OCI-LY1 (cell line): ENCODE results near the gene A2M.

Experiments
- H2AFZ ChIP-seq: fragments of 200-600 bp; sonication (generic), shearing (Covaris generic); 2 replicates; pipeline ENCODE4 v1.6.0; 2014; ENCODE audit warnings: antibody characterized with exemption, mild to moderate bottlenecking, low read length
- H3F3A ChIP-seq: fragments of 200-600 bp; sonication (generic), shearing (Covaris generic); 2 replicates; pipeline ENCODE4 v1.6.0; 2014; ENCODE audit warnings: mild to moderate bottlenecking, antibody characterized with exemption, low read length, moderate library complexity; ENCODE audit not compliant: insufficient read depth
- H3K27ac ChIP-seq: fragments of 200-600 bp; sonication (generic); 2 replicates; pipeline ENCODE4 v1.5.1; 2014; ENCODE audit warnings: low read length, mixed run types, mild to moderate bottlenecking, low read depth; ENCODE audit not compliant: poor library complexity, severe bottlenecking
- H3K27me3 ChIP-seq: fragments of 200-600 bp; sonication (generic); 2 replicates; pipeline ENCODE4 v1.6.0; 2014; ENCODE audit warnings: antibody characterized with exemption, mild to moderate bottlenecking, low read length, moderate library complexity; ENCODE audit not compliant: insufficient read depth
- H3K36me3 ChIP-seq: fragments of 200-600 bp; sonication (generic); 2 replicates; pipeline ENCODE4 v1.6.1; 2014; ENCODE audit warnings: mild to moderate bottlenecking, antibody characterized with exemption, low read length, moderate library complexity, mixed read lengths; ENCODE audit not compliant: insufficient read depth
- H3K4me1 ChIP-seq: fragments of 200-600 bp; sonication (generic); 2 replicates; pipeline ENCODE4 v1.5.1; 2014; ENCODE audit warnings: mild to moderate bottlenecking, low read length, moderate library complexity; ENCODE audit not compliant: insufficient read depth, severe bottlenecking
- H3K4me2 ChIP-seq: fragments of 200-600 bp; sonication (generic), shearing (Covaris generic); 2 replicates; pipeline ENCODE4 v1.6.1; 2014; ENCODE audit warnings: low read length
- H3K4me3 ChIP-seq: fragments of 200-600 bp; sonication (generic); 2 replicates; pipeline ENCODE4 v1.5.1; 2014; ENCODE audit warnings: low read length, low read depth, mild to moderate bottlenecking, mixed read lengths; ENCODE audit not compliant: poor library complexity, severe bottlenecking
- H3K79me2 ChIP-seq: fragments of 200-600 bp; shearing (Covaris generic); 2 replicates; pipeline ENCODE4 v1.6.1; 2016; ENCODE audit warnings: mixed run types, low read length, mixed read lengths; ENCODE audit not compliant: insufficient read depth
- H3K9ac ChIP-seq: fragments of 200-600 bp; sonication (generic), shearing (Covaris generic); 2 replicates; pipeline ENCODE4 v1.6.1; 2014; ENCODE audit warnings: mild to moderate bottlenecking, low read length, mixed read lengths
- H3K9me2 ChIP-seq: fragments of 200-600 bp; sonication (generic), shearing (Covaris generic); 2 replicates; pipeline ENCODE4 v1.6.1; 2014; ENCODE audit warnings: low read depth, mild to moderate bottlenecking, low read length, mixed read lengths
- H3K9me3 ChIP-seq: fragments of 200-600 bp; shearing (Covaris generic); 2 replicates; pipeline ENCODE4 v1.6.1; 2014; ENCODE audit warnings: low read length, mixed read lengths
- H4K20me1 ChIP-seq: fragments of 200-600 bp; sonication (generic), shearing (Covaris generic); 2 replicates; pipeline ENCODE4 v1.6.0; 2016; ENCODE audit warnings: mild to moderate bottlenecking, low read length; ENCODE audit not compliant: insufficient read depth
- EZH2 ChIP-seq: fragments of 200-600 bp; sonication (generic), shearing (Covaris generic); IDR thresholded peaks from 2 replicates; pipeline ENCODE4 v1.8.0; 2017; ENCODE audit warnings: borderline replicate concordance, mixed run types, mild to moderate bottlenecking, antibody characterized with exemption, low read length, moderate library complexity, mixed read lengths
- TF ChIP-seq, protein P1 (sequence below): fragments of 200-600 bp; sonication (generic), shearing (Covaris generic); IDR thresholded peaks from 2 replicates; pipeline ENCODE4 v1.5.1; 2017; ENCODE audit warnings: mild to moderate bottlenecking, antibody characterized with exemption, low read length, moderate library complexity, mixed read lengths

Gene A2M

DNA sequence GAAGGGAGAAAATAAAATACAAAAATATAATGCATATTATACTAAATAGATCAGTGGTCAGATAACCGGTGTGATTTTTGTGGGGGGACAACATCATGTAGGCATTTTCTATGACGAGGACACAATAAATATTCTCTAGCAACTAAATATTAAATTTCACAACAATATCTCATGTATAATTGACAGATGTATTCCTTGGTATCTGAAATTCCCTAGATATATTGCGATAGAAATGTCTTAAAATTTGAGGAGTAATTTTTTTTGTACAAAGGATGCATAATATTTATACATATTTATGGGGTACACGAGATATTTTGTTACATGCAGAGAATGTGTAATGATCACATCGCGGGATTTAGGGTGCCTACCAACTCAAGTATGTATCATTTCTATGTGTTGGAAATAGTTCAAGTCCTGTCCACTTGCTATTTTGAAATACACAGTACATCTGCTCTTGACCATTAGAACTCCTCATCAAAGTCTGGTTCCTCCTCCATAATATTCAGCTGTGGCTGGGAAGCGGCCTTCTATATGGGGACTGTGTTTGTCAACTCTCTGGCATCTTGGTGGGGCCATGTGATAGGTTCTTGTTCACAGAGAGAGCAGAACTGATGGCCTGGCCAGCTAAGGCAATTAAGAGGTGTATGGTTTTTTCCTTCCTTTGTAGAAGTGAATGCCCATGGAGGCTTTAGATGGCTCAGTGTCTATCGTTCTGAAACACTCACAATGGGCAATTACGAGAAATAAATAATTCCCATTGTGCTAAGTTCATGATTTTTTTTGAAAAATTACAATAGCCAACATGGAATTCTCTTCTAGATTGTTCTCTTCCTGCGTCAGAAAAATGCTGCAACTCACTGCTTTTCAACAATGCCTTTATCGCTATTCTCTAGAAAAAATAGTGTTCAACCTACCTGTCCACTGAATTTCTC is 8.8 kb downstream of the A2M start:
- no peak for TF ChIP-seq EZH2
- TF ChIP-seq, protein P1, sequence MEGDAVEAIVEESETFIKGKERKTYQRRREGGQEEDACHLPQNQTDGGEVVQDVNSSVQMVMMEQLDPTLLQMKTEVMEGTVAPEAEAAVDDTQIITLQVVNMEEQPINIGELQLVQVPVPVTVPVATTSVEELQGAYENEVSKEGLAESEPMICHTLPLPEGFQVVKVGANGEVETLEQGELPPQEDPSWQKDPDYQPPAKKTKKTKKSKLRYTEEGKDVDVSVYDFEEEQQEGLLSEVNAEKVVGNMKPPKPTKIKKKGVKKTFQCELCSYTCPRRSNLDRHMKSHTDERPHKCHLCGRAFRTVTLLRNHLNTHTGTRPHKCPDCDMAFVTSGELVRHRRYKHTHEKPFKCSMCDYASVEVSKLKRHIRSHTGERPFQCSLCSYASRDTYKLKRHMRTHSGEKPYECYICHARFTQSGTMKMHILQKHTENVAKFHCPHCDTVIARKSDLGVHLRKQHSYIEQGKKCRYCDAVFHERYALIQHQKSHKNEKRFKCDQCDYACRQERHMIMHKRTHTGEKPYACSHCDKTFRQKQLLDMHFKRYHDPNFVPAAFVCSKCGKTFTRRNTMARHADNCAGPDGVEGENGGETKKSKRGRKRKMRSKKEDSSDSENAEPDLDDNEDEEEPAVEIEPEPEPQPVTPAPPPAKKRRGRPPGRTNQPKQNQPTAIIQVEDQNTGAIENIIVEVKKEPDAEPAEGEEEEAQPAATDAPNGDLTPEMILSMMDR, result no peak
- Histone ChIP-seq H3K4me2 (no peak overlapping the region), H3K27me3 (no peaks in the 10 kb centered on the region), H3K27ac (no peak overlapping the region), H2AFZ (no peak overlapping the region), H3K9ac (no peak overlapping the region), H3K9me3 (no peaks in the 10 kb centered on the region), H3K79me2 (no peaks in the 10 kb centered on the region), H3F3A (no peaks in the 10 kb centered on the region), H3K9me2 (no peaks in the 10 kb centered on the region), H3K36me3 (no peaks in the 10 kb centered on the region), H4K20me1 (no peaks in the 10 kb centered on the region), H3K4me3 (no peak overlapping the region), H3K4me1 (no peaks in the 10 kb centered on the region)

DNA sequence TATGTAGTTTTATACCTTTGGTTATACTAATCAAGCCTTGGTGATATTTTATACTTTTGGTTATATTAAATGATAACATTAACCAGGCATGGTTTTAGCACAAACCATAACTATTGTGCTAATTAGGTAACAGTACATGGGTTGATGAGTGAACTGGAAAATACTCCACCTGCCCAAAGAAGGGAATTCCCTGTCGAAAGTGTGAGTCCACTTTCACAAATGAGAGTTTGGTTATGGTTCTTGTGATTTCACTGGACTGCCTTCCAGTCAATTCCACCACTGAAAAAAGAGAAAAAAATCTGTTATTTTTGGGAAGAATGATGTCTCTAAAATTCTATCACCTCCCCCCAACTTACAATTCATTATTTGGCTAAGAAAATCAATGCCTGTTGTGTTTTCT is 9.7 kb downstream of the A2M start:
- no peak for TF ChIP-seq EZH2
- TF ChIP-seq, protein P1, result no peak

DNA sequence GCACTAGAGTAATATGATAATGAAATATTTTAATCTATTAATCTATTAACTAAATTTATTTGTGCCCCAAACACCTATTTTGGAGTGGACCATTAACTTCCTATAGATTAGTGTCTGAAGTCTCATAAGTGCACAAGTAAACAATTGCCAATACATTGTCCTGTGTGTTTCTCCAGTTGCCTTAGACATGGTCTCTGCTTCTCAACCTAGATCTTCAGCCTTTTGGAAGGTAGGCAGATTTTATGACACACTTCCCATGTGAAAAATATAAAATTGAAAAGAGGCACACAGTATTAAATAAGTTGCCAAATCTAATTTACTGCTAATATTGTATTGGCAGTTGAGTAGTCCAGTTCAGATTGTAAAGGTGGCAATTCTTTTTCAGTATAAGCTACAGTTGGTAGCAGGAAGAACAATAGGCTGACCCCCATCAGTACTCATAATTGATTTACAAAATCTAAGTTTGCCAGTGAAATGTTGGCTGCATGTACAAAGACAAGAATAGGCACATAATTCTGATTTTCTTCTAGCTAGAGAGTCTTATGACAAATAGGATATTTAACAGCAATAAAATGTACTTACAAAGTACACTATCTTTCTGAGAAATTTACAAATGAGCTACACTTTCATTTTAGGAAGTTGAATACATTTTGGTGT is 10.8 kb downstream of the A2M start:
- Histone ChIP-seq H4K20me1 (no peaks in the 10 kb centered on the region), H3K27ac (no peak overlapping the region), H3K9me2 (no peaks in the 10 kb centered on the region), H3K4me1 (no peaks in the 10 kb centered on the region), H3K36me3 (no peaks in the 10 kb centered on the region), H3K4me2 (no peak overlapping the region), H3K27me3 (no peaks in the 10 kb centered on the region), H3K9me3 (no peaks in the 10 kb centered on the region), H2AFZ (no peak overlapping the region), H3K79me2 (no peaks in the 10 kb centered on the region), H3F3A (no peaks in the 10 kb centered on the region), H3K4me3 (no peak overlapping the region), H3K9ac (no peak overlapping the region)
- TF ChIP-seq, protein P1, result no peak
- TF ChIP-seq EZH2, result no peak

More for the DNA sequence above, 9.7 kb downstream of the A2M start:
- H3K4me1 ChIP-seq, result no peaks in the 10 kb centered on the region
- H3K9me3 ChIP-seq, result no peaks in the 10 kb centered on the region
- no peak overlapping the region for H3K27ac ChIP-seq
- H3F3A ChIP-seq, result no peaks in the 10 kb centered on the region
- H3K4me3 ChIP-seq, result no peak overlapping the region
- no peaks in the 10 kb centered on the region for H3K36me3 ChIP-seq
- no peaks in the 10 kb centered on the region for H4K20me1 ChIP-seq
- H3K9me2 ChIP-seq, result no peaks in the 10 kb centered on the region
- H3K27me3 ChIP-seq, result no peaks in the 10 kb centered on the region
- no peaks in the 10 kb centered on the region for H3K79me2 ChIP-seq
- H3K4me2 ChIP-seq, result no peak overlapping the region
- no peak overlapping the region for H2AFZ ChIP-seq
- H3K9ac ChIP-seq, result no peak overlapping the region
